22Rv1 (cell line): ENCODE measurements around the gene BEND3.
"Not testable (repeated sequence)": the region's sequence is repeated elsewhere in the genome, so short reads cannot be mapped to it uniquely, and the experiment has no call there.

Experiments used
- H3K27ac ChIP-seq: fragments of 450-650 bp; 2 replicates; pipeline ENCODE4 v1.5.1; 2017
- ZFX ChIP-seq: fragments of 450-650 bp; IDR thresholded peaks from 2 replicates; pipeline ENCODE4 v1.6.1; 2017; ENCODE audit warnings: antibody characterized with exemption, borderline replicate concordance
- TF ChIP-seq, protein P1 (sequence below): fragments of 450-650 bp; IDR thresholded peaks from 2 replicates; pipeline ENCODE4 v1.5.1; 2017; ENCODE audit warnings: mild to moderate bottlenecking

BEND3 gene

DNA sequence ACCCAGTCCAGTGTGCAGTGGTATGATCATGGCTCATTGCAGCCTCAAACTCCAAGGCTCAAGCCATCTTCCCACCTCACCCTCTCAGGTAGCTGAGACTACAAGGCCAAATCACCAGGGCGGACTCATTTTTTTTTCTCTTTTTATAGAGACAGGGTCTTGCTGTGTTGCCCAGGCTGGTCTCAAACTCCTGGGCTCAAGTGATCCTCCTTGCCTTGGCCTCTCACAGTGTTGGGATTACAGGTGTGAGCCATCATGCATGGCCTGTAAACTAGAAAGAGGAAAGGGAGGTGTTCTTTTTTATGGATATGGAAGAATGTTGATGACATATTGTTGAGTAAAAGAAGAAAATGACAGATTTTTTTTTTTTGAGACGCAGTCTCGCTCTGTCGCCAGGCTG is 5.1 kb upstream of the BEND3 start:
- H3K27ac ChIP-seq, result no peak overlapping the region
- TF ChIP-seq, protein P1, sequence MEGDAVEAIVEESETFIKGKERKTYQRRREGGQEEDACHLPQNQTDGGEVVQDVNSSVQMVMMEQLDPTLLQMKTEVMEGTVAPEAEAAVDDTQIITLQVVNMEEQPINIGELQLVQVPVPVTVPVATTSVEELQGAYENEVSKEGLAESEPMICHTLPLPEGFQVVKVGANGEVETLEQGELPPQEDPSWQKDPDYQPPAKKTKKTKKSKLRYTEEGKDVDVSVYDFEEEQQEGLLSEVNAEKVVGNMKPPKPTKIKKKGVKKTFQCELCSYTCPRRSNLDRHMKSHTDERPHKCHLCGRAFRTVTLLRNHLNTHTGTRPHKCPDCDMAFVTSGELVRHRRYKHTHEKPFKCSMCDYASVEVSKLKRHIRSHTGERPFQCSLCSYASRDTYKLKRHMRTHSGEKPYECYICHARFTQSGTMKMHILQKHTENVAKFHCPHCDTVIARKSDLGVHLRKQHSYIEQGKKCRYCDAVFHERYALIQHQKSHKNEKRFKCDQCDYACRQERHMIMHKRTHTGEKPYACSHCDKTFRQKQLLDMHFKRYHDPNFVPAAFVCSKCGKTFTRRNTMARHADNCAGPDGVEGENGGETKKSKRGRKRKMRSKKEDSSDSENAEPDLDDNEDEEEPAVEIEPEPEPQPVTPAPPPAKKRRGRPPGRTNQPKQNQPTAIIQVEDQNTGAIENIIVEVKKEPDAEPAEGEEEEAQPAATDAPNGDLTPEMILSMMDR, result no peak
- no peak for TF ChIP-seq ZFX

- TF ChIP-seq ZFX, result no peak
- TF ChIP-seq, protein P1, result no peak
Measured at GRCh38 chr6:107118976-107119375, 3.7 kb upstream of the BEND3 start.

DNA sequence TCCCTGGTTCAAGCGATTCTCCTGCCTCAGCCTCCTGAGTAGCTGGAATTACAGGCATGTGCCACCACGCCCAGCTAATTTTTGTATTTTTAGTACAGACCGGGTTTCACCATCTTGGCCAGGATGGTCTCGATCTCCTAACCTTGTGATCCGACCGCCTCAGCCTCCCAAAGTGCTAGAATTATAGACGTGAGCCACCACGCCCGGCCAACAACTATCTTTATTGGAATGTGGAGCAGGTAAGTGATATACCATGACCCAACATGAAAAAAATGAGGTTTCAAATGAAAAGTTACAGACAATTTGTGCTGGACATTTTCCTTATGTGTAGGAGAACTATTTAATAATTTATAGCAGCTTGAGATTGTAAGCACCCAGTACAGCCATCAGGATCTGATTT is 3.2 kb upstream of the BEND3 start:
- not testable (repeated sequence) for H3K27ac ChIP-seq

More at GRCh38 chr6:107118976-107119375, 3.7 kb upstream of the BEND3 start:
- H3K27ac ChIP-seq, result no peak overlapping the region

GRCh38 chr6:107116931-107117330 is 1.6 kb upstream of the BEND3 start:
- H3K27ac ChIP-seq, result peak overlapping the region; percentile 95
- no peak for TF ChIP-seq ZFX
- TF ChIP-seq, protein P1, result no peak

GRCh38 chr6:107116328-107116892 is 1.1 kb upstream of the BEND3 start:
- H3K27ac ChIP-seq, result peak overlapping the region; percentile 95
- TF ChIP-seq ZFX, result no peak
- TF ChIP-seq, protein P1, result 0 out of 2 replicates have a peak, but pooled peaks have one; percentile 10

DNA sequence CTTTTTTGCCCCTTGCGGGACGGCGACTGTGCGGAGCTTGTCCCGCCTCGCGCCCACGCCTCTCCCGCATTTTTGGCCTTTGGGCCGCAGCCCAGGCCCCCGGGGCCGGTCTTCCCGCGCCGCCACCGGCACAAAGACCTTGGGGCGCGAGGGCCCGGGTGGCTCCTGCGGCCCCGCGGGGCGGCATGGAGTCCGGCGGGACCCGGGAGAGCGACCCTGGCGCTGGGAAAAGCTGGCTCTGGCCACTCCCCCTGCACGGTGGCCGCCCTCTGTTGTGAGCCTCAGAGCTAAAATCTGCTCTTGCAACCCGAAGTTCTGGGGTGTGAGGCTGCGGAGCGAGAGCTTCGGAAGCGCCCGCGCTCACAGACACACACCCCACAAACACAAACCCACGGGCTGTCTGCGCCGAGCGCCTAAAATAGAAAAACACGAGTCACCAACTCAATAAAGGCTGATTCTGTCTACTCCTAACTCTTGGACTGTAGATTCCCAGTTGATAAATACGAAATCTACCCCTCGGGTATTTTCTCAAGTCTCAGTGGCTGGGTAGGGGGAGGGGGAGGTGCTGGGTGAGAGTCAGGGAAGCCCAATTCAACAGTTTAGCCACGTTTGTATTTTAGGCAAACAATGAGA is 496 bp upstream of the BEND3 start:
- TF ChIP-seq, protein P1, result no peak
- TF ChIP-seq ZFX, result no peak
- peak overlapping the region; percentile 95 for H3K27ac ChIP-seq

GRCh38 chr6:107114213-107114925 is 946 bp downstream of the BEND3 start:
- TF ChIP-seq, protein P1, result peak; percentile 92
- no peak for TF ChIP-seq ZFX

More at GRCh38 chr6:107114213-107114925, 946 bp downstream of the BEND3 start:
- peak overlapping the region; percentile 95 for H3K27ac ChIP-seq
